Stimulated activated memory B cell treated with anti-CD40 and anti-IgM and Interleukin-4, amounts not matched to agents 10 μg/mL and 1 μg/mL and 100 μg/mL, for 72 hours (primary cell): ENCODE data around the gene C14orf180.
"Not testable (repeated sequence)": the region's sequence is repeated elsewhere in the genome, so short reads cannot be mapped to it uniquely, and the experiment has no call there.

ENCODE experiments used
- ATAC-seq: fragments of 150-1000 bp; cut with Tn5 transposase; 2 replicates; pipeline ENCODE4 v1.10.0; 2021
- H3K27ac Mint-ChIP-seq: one replicate; pipeline ENCODE4 v1.8.0; 2022; ENCODE audit warnings: mild to moderate bottlenecking, mixed read lengths
- H3K27me3 Mint-ChIP-seq: one replicate; pipeline ENCODE4 v1.8.0; 2022; ENCODE audit warnings: mixed read lengths
- H3K36me3 Mint-ChIP-seq: one replicate; pipeline ENCODE4 v1.8.0; 2022; ENCODE audit warnings: mixed read lengths
- H3K4me1 Mint-ChIP-seq: one replicate; pipeline ENCODE4 v1.8.0; 2022; ENCODE audit warnings: mixed read lengths
- H3K4me3 Mint-ChIP-seq: one replicate; pipeline ENCODE4 v1.8.0; 2022; ENCODE audit warnings: mild to moderate bottlenecking, moderate library complexity, mixed read lengths
- H3K9me3 Mint-ChIP-seq: one replicate; pipeline ENCODE4 v1.8.0; 2022; ENCODE audit warnings: mixed read lengths

Gene C14orf180

DNA sequence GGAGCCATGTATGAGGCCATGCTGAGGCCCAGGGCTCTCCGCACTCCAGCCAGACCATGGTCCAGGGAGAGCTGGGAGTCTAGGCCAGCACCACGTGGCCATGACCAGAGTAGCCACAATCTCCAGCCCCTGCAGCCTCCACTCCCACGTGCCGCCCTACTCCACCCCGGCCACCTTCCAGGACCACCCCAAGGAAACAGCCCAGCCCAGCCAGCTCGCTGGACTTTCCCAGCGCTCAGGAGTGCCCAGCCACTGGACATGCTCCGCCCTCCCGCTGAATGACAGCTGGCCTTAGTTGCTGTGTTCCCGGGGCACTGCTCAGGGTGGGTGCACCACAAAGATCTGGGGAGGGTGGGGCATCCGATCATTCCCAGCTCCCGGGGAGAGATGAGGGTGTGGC is 2.1 kb upstream of the C14orf180 start:
- peaks cover 60% of the 10 kb centered on the region for H3K27me3 Mint-ChIP-seq
- no peak overlapping the region for H3K4me3 Mint-ChIP-seq
- ATAC-seq, result no peak

DNA sequence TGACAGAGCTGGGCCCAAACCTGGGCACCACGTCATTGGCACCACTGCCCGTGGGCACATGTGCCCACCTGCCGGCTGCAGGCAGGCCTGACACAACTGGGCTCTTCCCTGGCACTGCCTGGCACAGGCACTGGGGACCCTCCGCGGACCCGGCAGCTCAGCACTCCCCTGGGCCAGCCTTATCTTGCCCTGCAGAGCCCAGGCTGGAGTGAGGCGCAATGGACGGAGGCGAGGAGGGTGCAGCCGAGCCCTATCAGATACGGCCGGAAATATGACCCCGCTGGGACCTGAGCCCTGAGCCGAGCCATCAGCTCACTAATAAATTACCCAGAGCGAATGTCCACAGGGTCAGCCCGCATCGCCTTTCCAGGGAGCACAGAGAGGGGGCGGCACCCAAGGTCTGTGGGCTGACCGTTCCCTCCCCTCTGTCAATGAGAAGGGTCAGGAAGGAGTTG is 1.7 kb upstream of the C14orf180 start:
- H3K27ac Mint-ChIP-seq, result no peak overlapping the region
- peaks cover 60% of the 10 kb centered on the region for H3K27me3 Mint-ChIP-seq
- no peaks in the 10 kb centered on the region for H3K4me1 Mint-ChIP-seq
- H3K36me3 Mint-ChIP-seq, result no peaks in the 10 kb centered on the region
- H3K9me3 Mint-ChIP-seq, result no peaks in the 10 kb centered on the region
- no peak for ATAC-seq
- H3K4me3 Mint-ChIP-seq, result no peak overlapping the region

More for the DNA sequence above, 2.1 kb upstream of the C14orf180 start:
- Mint-ChIP-seq H3K9me3 (no peaks in the 10 kb centered on the region), H3K4me1 (no peaks in the 10 kb centered on the region), H3K36me3 (no peaks in the 10 kb centered on the region), H3K27ac (no peak overlapping the region)

DNA sequence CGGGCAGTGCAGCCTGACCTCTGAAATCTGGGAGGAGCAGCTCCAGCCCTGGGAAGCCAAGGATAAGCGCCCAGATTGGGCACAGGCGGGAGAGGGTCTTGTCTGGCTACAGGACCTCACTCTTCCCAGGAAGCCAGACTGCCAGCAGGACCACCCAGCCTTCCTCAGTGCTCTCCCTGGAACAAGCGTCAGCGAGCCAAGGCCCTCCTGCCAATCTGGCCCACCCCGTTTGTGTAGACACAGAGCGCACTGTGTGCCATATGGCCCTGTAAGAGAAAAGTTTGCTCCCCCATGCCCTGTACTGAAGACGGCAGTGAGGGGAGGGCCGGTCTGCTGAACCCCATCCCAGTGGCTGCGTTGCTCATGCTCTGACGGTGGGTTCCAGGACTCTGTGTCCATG is 1.2 kb upstream of the C14orf180 start:
- Mint-ChIP-seq H3K27ac (no peak overlapping the region), H3K4me1 (no peaks in the 10 kb centered on the region)

DNA sequence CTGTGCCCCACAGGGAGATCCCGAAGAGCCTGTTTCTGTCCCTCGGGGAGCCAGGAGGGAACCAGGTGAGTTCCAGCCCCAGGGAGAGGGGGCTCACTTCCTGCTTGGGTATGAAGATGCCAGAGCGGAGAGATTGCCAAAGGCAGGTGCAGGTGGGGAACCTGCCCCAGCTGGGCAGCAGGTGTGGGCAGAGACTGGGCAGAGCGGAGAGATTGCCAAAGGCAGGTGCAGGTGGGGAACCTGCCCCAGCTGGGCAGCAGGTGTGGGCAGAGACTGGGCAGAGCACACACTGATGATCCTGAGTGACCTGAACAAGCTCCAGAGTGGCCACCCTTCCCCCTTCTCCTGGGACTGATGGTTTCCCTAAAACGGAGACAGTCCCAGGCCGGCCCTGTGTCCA is 375 bp downstream of the C14orf180 start:
- H3K27ac Mint-ChIP-seq, H3K4me3 Mint-ChIP-seq, H3K9me3 Mint-ChIP-seq, H3K36me3 Mint-ChIP-seq, H3K4me1 Mint-ChIP-seq, ATAC-seq: not testable (repeated sequence)
- H3K27me3 Mint-ChIP-seq, result peaks cover 60% of the 10 kb centered on the region

More for the DNA sequence above, 1.2 kb upstream of the C14orf180 start:
- H3K27me3 Mint-ChIP-seq, result peaks cover 60% of the 10 kb centered on the region
- no peak overlapping the region for H3K4me3 Mint-ChIP-seq
- no peaks in the 10 kb centered on the region for H3K36me3 Mint-ChIP-seq
- ATAC-seq, result no peak
- no peaks in the 10 kb centered on the region for H3K9me3 Mint-ChIP-seq

DNA sequence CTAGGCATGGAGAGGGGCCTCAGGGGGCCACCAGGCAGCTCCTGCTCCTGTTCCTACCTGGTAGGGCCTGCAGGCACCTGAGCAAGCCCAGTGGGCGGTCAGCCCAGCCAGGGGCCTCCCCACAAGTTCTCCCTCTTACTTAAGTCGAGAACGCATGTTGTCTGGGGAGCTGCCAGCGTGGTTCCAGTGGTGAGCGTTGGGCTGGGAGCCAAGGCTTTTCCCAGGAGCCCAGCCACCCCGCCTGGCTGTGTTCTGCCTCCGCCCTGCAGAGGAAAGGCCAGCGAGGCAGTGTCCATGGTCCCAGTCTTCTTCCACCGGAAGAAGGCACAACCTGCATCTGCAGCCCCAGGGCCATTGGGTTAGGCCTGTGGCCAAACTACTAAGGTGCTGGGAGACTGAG is 1.4 kb downstream of the C14orf180 start:
- H3K4me1 Mint-ChIP-seq, result no peaks in the 10 kb centered on the region
- H3K4me3 Mint-ChIP-seq, result no peak overlapping the region
- H3K9me3 Mint-ChIP-seq, result no peaks in the 10 kb centered on the region
- peaks cover 62% of the 10 kb centered on the region for H3K27me3 Mint-ChIP-seq
- ATAC-seq, result no peak
- H3K36me3 Mint-ChIP-seq, result no peaks in the 10 kb centered on the region
- H3K27ac Mint-ChIP-seq, result no peak overlapping the region

DNA sequence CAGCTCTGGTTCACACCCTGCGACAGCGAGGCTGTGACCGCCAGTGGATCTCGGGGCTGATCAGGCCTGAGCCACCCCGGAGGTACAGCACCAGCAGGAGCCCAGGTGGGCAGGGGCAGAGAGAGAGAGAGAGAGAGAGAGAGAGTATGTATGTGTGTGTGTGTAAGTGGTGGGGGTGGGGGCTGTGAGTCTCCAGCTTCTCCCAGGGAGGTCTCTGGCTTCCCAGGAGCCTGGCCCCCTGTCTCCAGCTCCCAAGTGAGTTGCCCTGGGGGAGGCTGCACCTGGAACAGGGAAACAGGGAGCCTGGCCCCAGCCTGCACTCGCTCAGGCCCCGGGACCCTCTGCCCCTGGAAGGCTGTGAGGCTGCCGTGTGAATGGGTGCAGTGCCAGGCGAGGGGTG is 2.0 kb downstream of the C14orf180 start:
- Mint-ChIP-seq H3K27ac (no peak overlapping the region), H3K4me1 (no peaks in the 10 kb centered on the region), H3K27me3 (peaks cover 62% of the 10 kb centered on the region), H3K4me3 (no peak overlapping the region), H3K9me3 (no peaks in the 10 kb centered on the region), H3K36me3 (no peaks in the 10 kb centered on the region)
- no peak for ATAC-seq

DNA sequence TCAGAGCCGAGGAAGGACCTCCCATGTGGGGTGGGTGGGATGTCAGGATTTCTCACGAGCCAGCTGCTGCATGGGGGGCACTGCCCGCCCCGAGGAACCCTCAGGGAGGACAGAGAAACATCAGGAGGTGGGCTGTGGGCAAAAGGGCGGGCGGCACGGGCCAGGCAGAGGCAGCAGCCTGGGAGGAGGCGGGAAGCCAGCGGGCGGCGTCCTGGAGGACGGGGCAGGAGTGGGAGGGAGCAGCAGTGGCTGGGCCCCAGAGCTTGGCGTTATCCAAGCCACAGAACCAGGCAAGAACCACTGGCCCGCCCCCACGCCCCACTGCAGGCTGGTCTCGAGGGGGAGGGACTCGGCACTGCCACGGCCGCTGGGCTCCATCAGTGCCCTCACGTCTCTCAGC is 2.4 kb downstream of the C14orf180 start:
- Mint-ChIP-seq H3K4me1 (no peaks in the 10 kb centered on the region), H3K9me3 (no peaks in the 10 kb centered on the region), H3K36me3 (no peaks in the 10 kb centered on the region), H3K27me3 (peaks cover 63% of the 10 kb centered on the region), H3K27ac (no peak overlapping the region), H3K4me3 (no peak overlapping the region)
- no peak for ATAC-seq

DNA sequence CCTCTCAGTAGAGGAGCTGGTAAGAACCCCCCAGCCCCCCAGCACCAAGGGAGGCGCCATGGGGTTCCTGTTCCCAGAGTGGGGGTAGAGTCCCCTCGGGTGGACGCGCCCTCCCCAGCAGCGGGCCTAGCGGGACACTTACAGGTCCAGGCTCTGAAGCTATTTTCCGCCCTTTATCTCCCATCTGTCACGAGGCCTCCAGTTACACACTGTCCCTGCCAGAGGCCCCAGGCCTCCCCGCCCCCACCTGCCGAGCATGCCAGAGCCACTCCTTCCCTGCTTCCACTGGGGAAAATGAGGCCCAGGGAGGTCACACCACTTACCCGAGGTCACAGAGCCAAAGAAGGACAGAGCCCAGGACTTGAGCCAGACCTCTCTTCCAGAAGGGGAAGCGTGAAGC is 3.1 kb downstream of the C14orf180 start:
- Mint-ChIP-seq H3K27me3 (peaks cover 57% of the 10 kb centered on the region), H3K4me3 (no peak overlapping the region), H3K4me1 (no peaks in the 10 kb centered on the region), H3K36me3 (no peaks in the 10 kb centered on the region), H3K27ac (no peak overlapping the region), H3K9me3 (no peaks in the 10 kb centered on the region)
- no peak for ATAC-seq

DNA sequence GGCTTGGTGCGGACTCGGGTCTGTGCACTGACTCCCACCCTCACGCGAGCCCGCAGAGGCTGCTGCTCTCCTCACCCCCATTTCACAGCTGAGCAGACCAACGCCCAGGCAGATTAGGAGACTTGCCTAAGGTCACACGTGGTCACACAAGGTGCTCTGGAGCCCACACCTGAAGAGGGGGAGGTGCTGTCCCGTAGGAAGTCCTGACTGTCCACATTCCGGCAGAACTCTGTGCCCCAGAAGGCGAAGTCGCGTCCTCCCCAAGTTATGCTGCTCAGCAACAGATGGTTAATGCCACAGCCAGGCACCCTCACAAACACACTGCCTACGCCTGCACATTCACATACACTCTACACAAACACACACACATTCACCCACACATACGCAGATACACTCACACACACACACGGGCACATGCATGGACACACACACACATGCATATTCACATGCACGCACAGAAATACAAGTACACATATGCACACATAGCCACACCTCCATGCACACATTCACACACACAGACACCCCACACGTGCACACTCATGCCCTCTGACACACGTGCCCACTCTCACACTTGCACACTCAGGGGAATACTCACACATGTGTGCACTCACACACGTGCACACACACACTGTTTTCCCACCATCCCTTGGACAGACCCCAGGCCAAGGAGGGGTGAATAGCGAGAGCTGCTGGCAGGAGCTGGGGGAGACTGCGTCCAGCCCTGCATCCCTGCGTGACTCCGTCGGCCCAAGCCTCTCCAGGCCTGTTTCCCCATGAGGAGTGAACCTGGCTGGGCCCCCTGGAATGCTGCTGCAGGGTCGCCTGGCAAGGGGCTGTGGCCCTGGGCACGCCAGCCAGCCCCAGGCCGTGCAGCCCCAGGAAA is 4.1 kb downstream of the C14orf180 start:
- Mint-ChIP-seq H3K27ac (no peak overlapping the region), H3K4me1 (no peaks in the 10 kb centered on the region), H3K36me3 (no peaks in the 10 kb centered on the region), H3K9me3 (no peaks in the 10 kb centered on the region), H3K4me3 (no peak overlapping the region), H3K27me3 (peaks cover 47% of the 10 kb centered on the region)
- ATAC-seq, result no peak

DNA sequence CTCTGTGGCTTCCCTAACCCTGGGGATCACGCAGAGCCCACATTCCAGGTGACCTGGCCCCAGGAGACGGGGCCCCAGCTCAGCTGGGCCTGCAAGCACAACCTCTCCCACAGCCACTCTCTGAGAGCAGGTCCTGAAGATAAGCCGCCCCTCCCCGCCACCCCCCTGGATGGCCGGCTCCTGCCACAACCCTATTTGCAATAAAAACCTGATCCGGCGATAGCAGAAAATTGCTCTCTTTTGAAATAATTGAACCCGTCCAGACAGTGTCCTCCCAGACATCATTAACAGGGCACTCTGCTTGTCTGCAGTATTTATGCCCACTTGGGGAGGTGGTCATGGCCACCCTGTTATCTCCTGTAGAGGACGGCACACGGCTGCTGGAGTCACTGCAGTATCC is 5.0 kb downstream of the C14orf180 start:
- no peaks in the 10 kb centered on the region for H3K9me3 Mint-ChIP-seq
- H3K36me3 Mint-ChIP-seq, result no peaks in the 10 kb centered on the region
- H3K4me3 Mint-ChIP-seq, result no peak overlapping the region
- ATAC-seq, result no peak
- H3K4me1 Mint-ChIP-seq, result no peaks in the 10 kb centered on the region
- H3K27me3 Mint-ChIP-seq, result peaks cover 38% of the 10 kb centered on the region
- H3K27ac Mint-ChIP-seq, result no peak overlapping the region

DNA sequence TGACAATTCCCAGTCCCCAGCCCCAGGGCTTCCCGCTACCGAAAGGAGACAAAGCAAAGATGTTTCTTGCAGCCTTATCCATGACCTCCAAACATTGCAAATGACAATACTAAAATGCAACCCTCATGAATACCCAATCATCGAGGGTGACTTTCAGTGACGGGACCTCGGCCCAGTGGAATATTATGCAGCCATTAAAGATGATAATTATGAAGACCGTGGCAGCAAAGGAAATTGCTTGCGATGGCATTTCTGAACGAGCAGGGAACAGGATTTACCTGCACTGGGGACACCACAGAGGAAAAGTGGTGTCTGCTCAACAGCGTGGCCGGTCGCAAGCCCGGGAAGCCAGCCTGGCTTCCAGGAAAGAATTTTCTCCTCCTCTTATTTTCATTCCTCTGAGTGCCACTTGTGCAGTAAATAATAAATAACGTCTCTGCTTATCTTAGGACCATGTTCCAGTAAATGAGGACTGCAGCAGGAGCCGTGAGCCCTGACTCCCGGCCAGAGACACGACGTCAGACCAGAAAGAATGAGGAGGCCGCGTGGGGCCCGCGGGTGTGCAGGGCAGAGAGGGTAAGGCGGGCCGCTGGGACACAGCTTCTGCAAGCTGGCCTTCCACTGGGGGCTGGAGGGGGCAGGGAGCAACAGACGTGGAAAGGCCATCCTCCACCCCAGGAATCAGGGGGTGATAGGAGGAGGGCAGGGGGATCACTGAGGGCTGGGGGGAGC is 6.6 kb downstream of the C14orf180 start:
- Mint-ChIP-seq H3K4me3 (no peak overlapping the region), H3K4me1 (no peaks in the 10 kb centered on the region), H3K9me3 (no peaks in the 10 kb centered on the region), H3K27ac (no peak overlapping the region), H3K27me3 (peaks cover 28% of the 10 kb centered on the region), H3K36me3 (no peaks in the 10 kb centered on the region)
- no peak for ATAC-seq

DNA sequence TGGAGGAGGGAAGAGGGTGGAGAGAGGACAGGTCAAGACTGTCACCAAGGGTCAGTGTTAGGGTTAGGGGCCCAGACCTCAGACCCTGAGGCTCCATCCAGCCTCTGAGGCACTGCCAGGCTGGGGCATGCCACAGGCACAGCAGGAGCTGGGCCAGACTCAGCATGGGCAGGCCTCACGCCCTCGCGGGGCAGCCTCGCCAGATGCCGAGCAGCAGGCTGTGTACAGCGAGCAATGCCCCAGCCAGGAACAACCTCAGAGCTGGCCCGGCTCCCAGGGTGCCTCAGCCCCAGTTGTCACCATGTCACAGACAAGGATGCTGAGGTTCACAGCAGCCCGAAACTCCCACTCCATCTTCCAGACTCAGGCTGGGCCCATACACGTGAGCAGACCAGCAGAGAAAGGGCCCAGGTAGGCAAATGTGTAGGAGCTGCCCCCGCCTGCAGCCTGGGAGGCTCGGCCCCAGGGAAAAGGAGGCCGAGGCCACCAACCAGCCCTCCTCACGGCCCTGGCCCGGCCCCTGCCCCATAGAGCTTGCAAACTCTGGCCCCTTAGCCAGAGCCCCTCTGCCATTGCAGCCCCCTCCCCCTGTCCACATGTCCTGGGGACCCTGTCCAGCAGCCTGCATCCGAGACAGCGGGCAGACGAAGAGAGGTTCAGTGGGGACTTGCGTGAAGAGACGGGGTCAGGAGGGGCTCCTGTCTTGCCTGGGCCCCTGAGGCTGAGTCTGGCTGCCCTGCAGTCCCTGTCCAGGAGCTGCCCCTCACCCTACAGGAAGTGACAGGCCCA is 7.5 kb downstream of the C14orf180 start:
- H3K27me3 Mint-ChIP-seq, result peaks cover 23% of the 10 kb centered on the region
- no peaks in the 10 kb centered on the region for H3K9me3 Mint-ChIP-seq
- H3K4me3 Mint-ChIP-seq, result no peak overlapping the region
- no peaks in the 10 kb centered on the region for H3K4me1 Mint-ChIP-seq
- no peak for ATAC-seq
- H3K36me3 Mint-ChIP-seq, result no peaks in the 10 kb centered on the region
- H3K27ac Mint-ChIP-seq, result no peak overlapping the region

DNA sequence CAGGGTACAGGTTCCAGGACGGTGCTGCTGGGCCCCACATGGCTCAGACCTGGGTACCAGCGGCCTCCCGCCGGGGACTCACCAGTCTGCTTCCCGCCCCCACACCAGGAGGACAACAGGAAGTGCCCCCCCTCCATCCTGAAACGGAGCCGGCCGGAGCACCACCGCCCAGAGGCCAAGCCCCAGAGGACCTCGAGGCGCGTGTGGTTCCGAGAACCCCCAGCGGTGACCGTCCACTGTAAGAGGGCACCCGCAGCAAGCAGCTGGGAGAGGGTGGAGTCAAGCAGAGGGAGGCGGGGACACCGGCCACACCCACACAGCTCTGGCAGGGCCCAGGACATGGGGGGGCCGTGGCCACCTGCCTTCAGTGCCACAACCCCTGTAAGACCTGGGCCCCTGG is 8.1 kb downstream of the C14orf180 start:
- Mint-ChIP-seq H3K4me3 (no peak overlapping the region), H3K27me3 (peaks cover 29% of the 10 kb centered on the region), H3K27ac (no peak overlapping the region), H3K4me1 (no peaks in the 10 kb centered on the region), H3K9me3 (peaks cover 5% of the 10 kb centered on the region), H3K36me3 (no peaks in the 10 kb centered on the region)
- no peak for ATAC-seq

DNA sequence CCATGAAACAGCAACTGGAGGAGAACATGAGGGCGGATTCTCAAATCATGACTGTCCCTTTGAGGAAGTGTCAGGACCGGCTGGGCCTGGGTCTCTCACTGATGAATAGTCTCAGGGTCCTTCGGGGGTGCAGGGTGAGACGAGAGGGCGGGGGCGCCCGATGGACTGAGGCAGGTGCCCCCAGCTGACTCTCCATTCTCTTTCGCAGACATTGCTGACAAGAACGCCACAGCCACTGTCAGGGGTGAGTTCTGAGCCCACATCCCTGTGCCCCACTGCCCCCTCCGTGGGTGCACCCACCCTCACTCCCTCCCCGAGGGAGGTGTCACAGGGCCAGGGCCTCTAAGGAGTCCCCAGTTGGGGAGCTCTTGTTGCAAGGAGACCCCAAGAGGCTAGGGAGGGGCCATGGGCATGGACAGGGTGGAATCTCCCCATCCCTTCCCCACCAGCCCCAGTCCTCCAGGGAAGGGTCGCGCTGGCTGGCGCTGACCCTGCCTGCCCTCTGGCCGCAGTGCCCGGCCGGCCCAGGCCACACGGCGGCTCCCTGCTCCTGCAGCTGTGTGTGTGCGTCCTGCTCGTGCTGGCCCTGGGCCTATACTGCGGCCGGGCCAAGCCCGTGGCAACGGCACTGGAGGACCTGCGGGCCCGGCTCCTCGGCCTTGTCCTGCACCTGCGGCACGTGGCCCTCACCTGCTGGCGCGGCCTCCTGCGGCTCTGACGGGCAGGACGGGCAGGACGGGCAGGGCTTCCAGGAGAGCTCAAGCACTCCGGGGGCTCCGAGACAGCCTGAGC is 8.7 kb downstream of the C14orf180 start:
- H3K27ac Mint-ChIP-seq, result no peak overlapping the region
- no peak overlapping the region for H3K4me3 Mint-ChIP-seq
- no peaks in the 10 kb centered on the region for H3K4me1 Mint-ChIP-seq
- peaks cover 5% of the 10 kb centered on the region for H3K9me3 Mint-ChIP-seq
- peaks cover 33% of the 10 kb centered on the region for H3K27me3 Mint-ChIP-seq
- ATAC-seq, result peak; percentile 5
- H3K36me3 Mint-ChIP-seq, result no peaks in the 10 kb centered on the region
